Neural crest cell (in vitro differentiated cells): Measurements from ENCODE around the gene PRKAG2. TPM values are rescaled to one million over a fixed set of nuclear protein-coding genes. Genes with fewer than 3 reads are reported as not detected.

Experiments
- DNase-seq: peaks from one replicate; pipeline ENCODE4 v3.0.0; 2021; ENCODE audit warnings: low read depth, mixed read lengths, low spot score
- H3K27ac Mint-ChIP-seq: one replicate; pipeline ENCODE4 v1.8.0; 2021; ENCODE audit warnings: mild to moderate bottlenecking, mixed read lengths; ENCODE audit not compliant: unreplicated experiment
- H3K27me3 Mint-ChIP-seq: 2 replicates; pipeline ENCODE4 v1.8.0; 2021; ENCODE audit warnings: low read depth, mild to moderate bottlenecking, mixed read lengths
- H3K36me3 Mint-ChIP-seq: 2 replicates; pipeline ENCODE4 v1.8.0; 2021; ENCODE audit warnings: low read depth, mild to moderate bottlenecking, mixed read lengths
- H3K4me1 Mint-ChIP-seq: 2 replicates; pipeline ENCODE4 v1.8.0; 2021; ENCODE audit warnings: mixed read lengths
- H3K4me3 Mint-ChIP-seq: one replicate; pipeline ENCODE4 v1.8.0; 2021; ENCODE audit warnings: mild to moderate bottlenecking, mixed read lengths
- H3K9me3 Mint-ChIP-seq: 2 replicates; pipeline ENCODE4 v1.8.0; 2021; ENCODE audit warnings: mixed read lengths
- total RNA-seq: library from RNA; stranded (reverse); gene quantifications from 2 replicates; pipeline ENCODE4 v1.2.1, GENCODE V29; 2021
- TF ChIP-seq, protein P1 (sequence below): fragments of 200-600 bp; sonication (generic); conservative IDR thresholded peaks from 2 replicates; pipeline ENCODE4 v1.5.0; 2021; ENCODE audit warnings: antibody characterized with exemption, mild to moderate bottlenecking

PRKAG2 gene
- total RNA-seq, 1 donor from 2014 or later, result 12.5 TPM

DNA sequence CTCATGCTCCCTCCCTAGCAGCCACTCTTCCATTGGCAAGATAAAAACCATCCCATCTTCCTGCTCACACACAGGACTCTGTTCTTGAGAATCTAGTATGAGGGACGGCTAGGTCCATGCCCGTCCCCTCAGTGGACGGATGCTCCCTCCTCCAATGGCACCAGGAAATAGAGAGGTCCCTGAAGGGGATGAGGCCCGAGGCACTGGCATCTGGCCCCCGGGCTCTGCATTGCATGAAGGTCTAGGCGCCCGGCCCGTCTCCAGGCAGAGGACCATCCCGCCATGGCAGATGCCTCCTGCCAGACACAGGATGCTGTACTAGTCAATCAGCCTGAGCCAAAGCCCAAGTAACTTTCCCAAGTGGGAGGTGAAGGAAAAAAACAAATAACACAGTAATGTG, 15.0 kb downstream of the PRKAG2 start:
- H3K9me3 Mint-ChIP-seq, result no peaks in the 10 kb centered on the region
- no peak overlapping the region for H3K27ac Mint-ChIP-seq
- DNase-seq, result no peak
- H3K4me3 Mint-ChIP-seq, result no peak overlapping the region
- no peaks in the 10 kb centered on the region for H3K4me1 Mint-ChIP-seq
- H3K27me3 Mint-ChIP-seq, result no peaks in the 10 kb centered on the region
- TF ChIP-seq, protein P1, sequence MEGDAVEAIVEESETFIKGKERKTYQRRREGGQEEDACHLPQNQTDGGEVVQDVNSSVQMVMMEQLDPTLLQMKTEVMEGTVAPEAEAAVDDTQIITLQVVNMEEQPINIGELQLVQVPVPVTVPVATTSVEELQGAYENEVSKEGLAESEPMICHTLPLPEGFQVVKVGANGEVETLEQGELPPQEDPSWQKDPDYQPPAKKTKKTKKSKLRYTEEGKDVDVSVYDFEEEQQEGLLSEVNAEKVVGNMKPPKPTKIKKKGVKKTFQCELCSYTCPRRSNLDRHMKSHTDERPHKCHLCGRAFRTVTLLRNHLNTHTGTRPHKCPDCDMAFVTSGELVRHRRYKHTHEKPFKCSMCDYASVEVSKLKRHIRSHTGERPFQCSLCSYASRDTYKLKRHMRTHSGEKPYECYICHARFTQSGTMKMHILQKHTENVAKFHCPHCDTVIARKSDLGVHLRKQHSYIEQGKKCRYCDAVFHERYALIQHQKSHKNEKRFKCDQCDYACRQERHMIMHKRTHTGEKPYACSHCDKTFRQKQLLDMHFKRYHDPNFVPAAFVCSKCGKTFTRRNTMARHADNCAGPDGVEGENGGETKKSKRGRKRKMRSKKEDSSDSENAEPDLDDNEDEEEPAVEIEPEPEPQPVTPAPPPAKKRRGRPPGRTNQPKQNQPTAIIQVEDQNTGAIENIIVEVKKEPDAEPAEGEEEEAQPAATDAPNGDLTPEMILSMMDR, result no peak
- H3K36me3 Mint-ChIP-seq, result no peaks in the 10 kb centered on the region

DNA sequence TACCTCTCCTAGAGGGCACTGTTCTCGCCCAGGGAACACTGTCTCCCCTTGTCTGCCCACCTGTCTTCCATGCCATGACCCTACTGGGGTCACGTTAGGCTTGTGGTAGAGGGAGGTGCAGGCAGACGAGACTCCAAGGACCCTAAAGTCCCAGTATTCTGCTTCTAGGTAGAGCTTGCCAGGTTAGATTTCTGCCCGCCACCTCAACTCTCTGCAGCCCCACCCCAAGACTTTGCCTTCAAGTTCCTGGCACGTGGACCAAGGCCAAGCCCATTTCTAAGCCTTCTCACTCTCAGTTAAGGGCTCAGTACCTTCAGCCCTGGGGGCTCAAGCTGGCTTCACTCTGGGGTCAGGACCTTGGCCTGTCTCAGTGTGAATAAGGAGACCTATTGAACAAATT, 16.1 kb downstream of the PRKAG2 start:
- Mint-ChIP-seq H3K27me3 (no peaks in the 10 kb centered on the region), H3K4me1 (no peaks in the 10 kb centered on the region), H3K4me3 (no peak overlapping the region), H3K36me3 (no peaks in the 10 kb centered on the region), H3K27ac (no peak overlapping the region), H3K9me3 (no peaks in the 10 kb centered on the region)
- DNase-seq, result no peak
- TF ChIP-seq, protein P1, result no peak

DNA sequence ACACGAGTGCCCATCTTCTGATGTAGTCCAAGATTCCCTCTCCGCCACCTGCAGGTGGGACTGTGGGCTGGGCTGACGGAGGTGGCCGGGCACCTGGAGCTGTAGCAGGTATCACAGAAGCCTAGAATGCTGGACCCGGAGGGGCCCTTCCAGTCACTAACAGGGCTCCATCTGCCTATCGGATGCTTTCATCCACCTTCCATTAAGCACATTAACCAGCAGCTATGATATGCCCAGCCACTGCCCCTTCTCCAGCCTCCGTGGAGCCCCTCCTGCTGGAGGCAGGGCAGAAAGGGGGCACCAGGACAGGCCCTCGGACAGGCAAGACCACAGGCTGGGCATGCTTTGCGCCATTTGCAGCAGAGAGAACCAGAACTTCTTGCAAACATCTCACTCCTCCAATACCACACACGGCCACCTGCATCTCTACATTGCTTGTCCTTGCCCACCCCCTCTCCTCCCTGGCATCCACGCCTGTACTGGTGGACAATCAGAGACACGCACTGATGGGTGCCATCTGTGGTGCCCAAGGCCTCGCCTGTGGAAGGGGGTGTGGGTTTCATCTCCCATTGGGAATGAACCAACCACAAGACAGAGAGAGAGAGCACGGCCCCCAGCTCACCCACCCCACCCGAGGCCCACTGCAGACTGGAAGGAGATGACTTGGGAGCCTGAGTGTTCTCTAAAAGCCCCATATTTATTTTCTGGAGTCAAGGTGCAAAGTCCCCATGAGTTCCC, 16.8 kb downstream of the PRKAG2 start:
- Mint-ChIP-seq H3K36me3 (no peaks in the 10 kb centered on the region), H3K4me1 (no peaks in the 10 kb centered on the region), H3K27ac (no peak overlapping the region), H3K9me3 (no peaks in the 10 kb centered on the region), H3K27me3 (no peaks in the 10 kb centered on the region), H3K4me3 (no peak overlapping the region)
- TF ChIP-seq, protein P1, result no peak
- DNase-seq, result no peak

DNA sequence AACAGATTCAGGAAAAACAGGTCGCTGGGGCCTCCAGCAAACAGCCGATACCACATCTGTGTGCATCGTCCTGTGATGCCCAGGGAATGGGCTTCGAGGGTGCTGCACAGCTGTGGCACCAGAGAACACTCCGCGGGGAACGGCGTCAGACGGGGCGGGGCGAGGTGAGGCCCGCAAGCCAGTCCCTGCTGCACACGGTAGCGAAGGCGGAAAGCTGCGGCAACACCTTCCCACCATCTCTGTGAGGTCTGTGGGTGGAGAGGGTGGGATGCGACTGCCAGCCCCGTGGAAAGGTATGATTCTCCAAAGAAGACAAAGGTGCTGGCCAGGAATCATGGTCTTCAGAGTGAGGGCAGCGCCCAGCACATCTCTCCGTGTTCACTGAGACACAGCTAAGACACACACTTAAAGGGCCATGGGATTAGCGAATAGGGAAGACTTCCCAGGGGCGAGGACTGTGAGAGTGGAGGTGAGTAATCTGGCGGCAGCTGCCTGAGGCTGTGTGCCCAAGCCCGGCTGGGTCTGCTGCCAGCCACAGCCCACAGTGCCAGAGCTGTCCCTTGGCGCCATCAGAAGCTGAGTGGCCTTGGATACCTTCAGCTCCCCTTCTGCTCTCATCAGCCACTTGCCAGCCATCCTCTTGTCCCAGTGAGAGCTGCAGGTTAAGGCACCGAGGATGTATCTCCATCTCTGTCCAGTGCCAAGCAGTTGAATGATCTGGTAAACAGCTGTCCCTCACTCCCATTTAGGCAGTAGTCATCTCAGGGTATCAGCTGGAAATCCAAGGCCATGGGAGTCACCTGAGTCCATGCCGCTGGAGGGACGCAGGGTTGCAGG, 17.6 kb downstream of the PRKAG2 start:
- no peak overlapping the region for H3K27ac Mint-ChIP-seq
- H3K27me3 Mint-ChIP-seq, result no peaks in the 10 kb centered on the region
- H3K9me3 Mint-ChIP-seq, result no peaks in the 10 kb centered on the region

DNA sequence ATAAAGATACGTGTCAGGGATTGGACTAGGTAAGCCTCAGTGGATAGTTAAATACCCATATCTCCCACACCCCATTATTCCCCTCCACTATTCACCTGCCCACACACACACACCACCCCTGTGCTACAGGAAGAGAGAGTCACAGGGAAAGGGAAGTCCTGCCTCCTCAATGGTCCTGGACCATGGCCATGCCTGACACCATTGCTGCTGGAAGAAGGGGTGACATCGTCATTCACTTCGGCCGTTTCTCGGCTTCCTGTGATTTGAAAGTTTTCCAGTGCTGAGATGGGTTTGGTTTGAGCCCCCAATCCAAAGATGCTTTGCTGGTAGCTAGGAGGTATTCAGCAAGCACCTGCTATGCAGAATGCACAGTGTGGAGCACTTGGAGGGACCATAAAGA, 18.5 kb downstream of the PRKAG2 start:
- Mint-ChIP-seq H3K27ac (no peak overlapping the region), H3K27me3 (no peaks in the 10 kb centered on the region), H3K36me3 (no peaks in the 10 kb centered on the region), H3K4me1 (peaks cover 6% of the 10 kb centered on the region), H3K9me3 (no peaks in the 10 kb centered on the region), H3K4me3 (no peak overlapping the region)
- no peak for DNase-seq
- TF ChIP-seq, protein P1, result no peak

More for the DNA sequence above, 17.6 kb downstream of the PRKAG2 start:
- no peak for DNase-seq
- TF ChIP-seq, protein P1, result no peak
- Mint-ChIP-seq H3K4me1 (no peaks in the 10 kb centered on the region), H3K4me3 (no peak overlapping the region), H3K36me3 (no peaks in the 10 kb centered on the region)
